Measurements from ENCODE around the gene ADAMTS17. TPM values are rescaled to one million over a fixed set of nuclear protein-coding genes. Genes with fewer than 3 reads are reported as not detected.

ADAMTS17 gene
- total and polyA plus RNA-seq, 9 of the 15 experiments (the other 6 are each of a cell fraction or from before 2014, with no cell fraction given), result 0.01 to 0.14 (median 0.07) TPM; not detected in 6

GRCh38 chr15:100202309-100202960, 139.3 kb downstream of the ADAMTS17 start (continued):
- TF ChIP-seq HINFP (tag; conservative IDR thresholded peaks at IDR 0.05; ENCODE audit: low read depth), result no peak
- no peak for TF ChIP-seq NKRF (IDR thresholded peaks at IDR 0.05; ENCODE audit: borderline replicate concordance)
- no peak for TF ChIP-seq ZNF23 (CRISPR knock-in tag; IDR thresholded peaks at IDR 0.05)
- no peak for TF ChIP-seq MIER1 (IDR thresholded peaks at IDR 0.05; ENCODE audit: low read depth)
- no peak for TF ChIP-seq ZKSCAN1 (IDR thresholded peaks at IDR 0.05; ENCODE audit: low read depth, low read length)
- no peak for TF ChIP-seq ZNF644 (tag; IDR thresholded peaks at IDR 0.05; ENCODE audit: low read depth)
- no peak for TF ChIP-seq DMBX1 (CRISPR knock-in tag; IDR thresholded peaks at IDR 0.05; ENCODE audit: borderline replicate concordance)
- TF ChIP-seq ZBTB17 (CRISPR knock-in tag; IDR thresholded peaks at IDR 0.05), result no peak
- TF ChIP-seq ZNF449 (CRISPR knock-in tag; IDR thresholded peaks at IDR 0.05), result no peak
- no peak for TF ChIP-seq THAP12 (CRISPR knock-in tag; IDR thresholded peaks at IDR 0.05)
